A673 (cell line): Measurements from ENCODE around the gene OVCA2. TPM values are rescaled to one million over a fixed set of nuclear protein-coding genes. Genes with fewer than 3 reads are reported as not detected.

Experiments
- BruUV-seq: library from RNA; stranded (reverse); fragments of 400-500 nt; replicated peaks from 2 replicates; lab custom pipeline; 2021; lab: Mats Ljungman, UMichigan
- CTCF ChIA-PET: fragments of 300-600 bp; sonication (Branson Sonifier 250); formaldehyde crosslinking; loops from one replicate; lab custom pipeline; 2022; ENCODE audit warnings: antibody characterized with exemption; lab: Charles Lee
- POLR2A ChIA-PET: fragments of 300-600 bp; sonication (Branson Sonifier 250); formaldehyde crosslinking; loops from one replicate; lab custom pipeline; 2022; ENCODE audit warnings: antibody characterized with exemption; ENCODE audit not compliant: low non-redundant PET; lab: Charles Lee
- DNase-seq: peaks from one replicate; pipeline ENCODE4 v3.0.0-alpha.2; 2015; ENCODE audit warnings: low spot score
- H3K27ac ChIP-seq: fragments of 200-600 bp; sonication (generic); 2 replicates; pipeline ENCODE4 v1.5.1; 2016; ENCODE audit warnings: mixed run types, low read depth, mild to moderate bottlenecking, mixed read lengths, antibody characterized with exemption, low read length; ENCODE audit not compliant: poor library complexity, severe bottlenecking
- H3K27me3 ChIP-seq: fragments of 200-600 bp; sonication (generic); replicated peaks from 2 replicates; pipeline ENCODE4 v1.6.1; 2017; ENCODE audit warnings: mixed run types, low read depth, mild to moderate bottlenecking, mixed read lengths, antibody characterized with exemption, low read length; ENCODE audit not compliant: insufficient read depth, poor library complexity
- H3K36me3 ChIP-seq: fragments of 200-600 bp; sonication (generic); 2 replicates; pipeline ENCODE4 v1.6.1; 2016; ENCODE audit warnings: mixed run types, mild to moderate bottlenecking, mixed read lengths, antibody characterized with exemption, low read length; ENCODE audit not compliant: insufficient read depth, poor library complexity, severe bottlenecking
- H3K4me1 ChIP-seq: fragments of 200-600 bp; sonication (generic); 2 replicates; pipeline ENCODE4 v1.6.1; 2017; ENCODE audit warnings: mixed run types, mild to moderate bottlenecking, mixed read lengths, antibody characterized with exemption, low read length; ENCODE audit not compliant: insufficient read depth, poor library complexity, severe bottlenecking
- H3K4me3 ChIP-seq: fragments of 200-600 bp; sonication (generic); 2 replicates; pipeline ENCODE4 v1.5.1; 2016; ENCODE audit warnings: low read depth, mixed run types, mild to moderate bottlenecking, mixed read lengths, low read length; ENCODE audit not compliant: poor library complexity, severe bottlenecking
- H3K9me3 ChIP-seq: fragments of 200-600 bp; sonication (generic); 2 replicates; pipeline ENCODE4 v1.6.1; 2016; ENCODE audit warnings: mixed run types, low read depth, mild to moderate bottlenecking, mixed read lengths, antibody characterized with exemption, low read length; ENCODE audit not compliant: poor library complexity, severe bottlenecking
- CTCF ChIP-seq: fragments of 300-800, 200-600 bp; sonication (generic); conservative IDR thresholded peaks from 2 replicates; pipeline ENCODE4 v1.5.1; 2017; ENCODE audit warnings: low read depth, mild to moderate bottlenecking, antibody characterized with exemption, low read length, moderate library complexity, mixed read lengths
- EZH2 ChIP-seq: fragments of 200-600 bp; sonication (generic); IDR thresholded peaks from 2 replicates; pipeline ENCODE4 v1.6.1; 2017; ENCODE audit warnings: borderline replicate concordance, low read depth, mild to moderate bottlenecking, mixed read lengths, antibody characterized with exemption, low read length; ENCODE audit not compliant: poor library complexity, severe bottlenecking
- intact Hi-C: fragments of 100-400 bp; cut with micrococcal nuclease; formaldehyde crosslinking; loops from one replicate; pipeline ENCODE4 v1.10.0; 2022; ENCODE audit not compliant: unreplicated experiment
- total RNA-seq: library from RNA; stranded (reverse); gene quantifications from 2 replicates; pipeline ENCODE4 v1.2.3, GENCODE V29; 2021

Gene OVCA2
- total RNA-seq, 1 experiment from 2014 or later = 30.7 TPM

GRCh38 chr17:2008332-2009126 lies 33.3 kb upstream of the OVCA2 start:
- no TSS peak for BruUV-seq
- ChIA-PET CTCF (no interaction called here), POLR2A (no interaction called here)
- TF ChIP-seq EZH2 (no peak), CTCF (no peak)
- intact Hi-C loops = no loop called here
- H3K36me3 ChIP-seq = no peaks in the 10 kb centered on the region
- H3K4me1 ChIP-seq = peaks cover 10% of the 10 kb centered on the region
- H3K27me3 ChIP-seq = no peaks in the 10 kb centered on the region
- no peak for DNase-seq
- H3K27ac ChIP-seq = no peak overlapping the region
- no peaks in the 10 kb centered on the region for H3K9me3 ChIP-seq
- no peak overlapping the region for H3K4me3 ChIP-seq

GRCh38 chr17:2009737-2010136 lies 32.1 kb upstream of the OVCA2 start:
- TF ChIP-seq CTCF (no peak), EZH2 (no peak)
- no peaks in the 10 kb centered on the region for H3K27me3 ChIP-seq
- no peaks in the 10 kb centered on the region for H3K36me3 ChIP-seq
- no peak overlapping the region for H3K27ac ChIP-seq
- ChIA-PET POLR2A (no interaction called here), CTCF (no interaction called here)
- intact Hi-C loops = no loop called here
- no peak for DNase-seq
- H3K4me3 ChIP-seq = no peak overlapping the region
- no TSS peak for BruUV-seq
- peaks cover 10% of the 10 kb centered on the region for H3K4me1 ChIP-seq
- H3K9me3 ChIP-seq = no peaks in the 10 kb centered on the region

- Histone ChIP-seq H3K4me1 (peaks cover 10% of the 10 kb centered on the region), H3K27me3 (no peaks in the 10 kb centered on the region), H3K9me3 (no peaks in the 10 kb centered on the region), H3K4me3 (no peak overlapping the region), H3K36me3 (no peaks in the 10 kb centered on the region), H3K27ac (no peak overlapping the region)
- DNase-seq = peak; percentile 73
- CTCF ChIA-PET = no interaction called here
- POLR2A ChIA-PET = interaction anchor here (0.5 kb wide), 1 partner anchor 12 kb away, joined by 4 read pairs; no protein-coding TSS in a partner anchor
- no TSS peak for BruUV-seq
- intact Hi-C loops = no loop called here
- TF ChIP-seq EZH2 = no peak
- no peak for TF ChIP-seq CTCF
These were observed 30.1 kb upstream of the OVCA2 start for GRCh38 chr17:2011411-2012371.
